Hematopoietic multipotent progenitor cell (in vitro differentiated cells): ENCODE measurements around the gene ZNF547. TPM values are rescaled to one million over a fixed set of nuclear protein-coding genes. Genes with fewer than 3 reads are reported as not detected.
A peak's percentile ranks its signal among the peaks of the same experiment; 100 is the strongest.

Experiments used
- DNase-seq, 3 donors: peaks; one replicate each; pipeline ENCODE4 v3.0.0-alpha.2; 2011 to 2015; ENCODE audit warnings: low read depth in 2 of 3, low spot score in 2 of 3
- total RNA-seq: library from RNA; depleted of rRNA; stranded (reverse); fragments of >200 nt; gene quantifications from one replicate; pipeline ENCODE4 v1.2.3, GENCODE V29; 2012

Gene ZNF547
- total RNA-seq: 1.6 TPM

DNA sequence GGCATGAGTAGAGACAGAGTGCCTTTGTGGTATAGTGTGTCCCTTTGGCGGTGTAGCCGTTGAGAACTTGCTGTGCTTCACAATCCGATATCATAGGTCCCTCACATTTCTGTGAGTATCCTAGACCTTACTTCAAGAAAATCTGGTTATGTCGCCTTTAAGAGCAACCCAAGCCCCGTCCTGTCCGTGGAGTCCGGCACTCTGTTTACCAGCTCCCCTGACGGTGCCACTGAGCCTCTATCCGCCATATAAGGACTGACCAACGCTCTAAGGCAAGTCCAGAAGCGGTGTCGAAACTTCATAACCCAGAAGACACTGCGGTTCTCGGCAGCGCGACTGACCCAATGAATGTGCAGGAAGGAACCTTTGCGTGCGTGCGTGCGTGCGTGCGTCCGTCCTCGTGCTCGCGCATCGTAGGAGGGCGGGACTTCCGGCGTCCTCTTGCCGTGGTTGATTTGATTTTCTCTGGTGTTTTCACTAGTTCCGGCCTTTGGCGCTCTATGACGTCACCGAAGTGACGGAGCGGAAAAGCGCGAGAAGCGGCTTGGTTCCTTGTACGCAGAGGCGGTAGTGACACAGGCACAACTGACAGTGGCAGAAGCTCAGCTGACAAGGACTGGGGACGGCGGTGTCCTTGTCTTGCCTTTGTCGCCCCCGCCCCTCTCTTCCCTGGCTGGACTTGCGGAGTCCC, at the start of gene ZNF547, which contains the start of gene TRAPPC2B:
ZNF547 (plus strand) TSS at position 555 of the 691 bp plus-strand sequence. CDS start 5,005 bp downstream, outside the sequence.
TRAPPC2B (plus strand) TSS at position 555 of the 691 bp plus-strand sequence. CDS start 1,283 bp downstream, outside the sequence.
- peak; percentile 96 to 100 (median 99) for DNase-seq

DNA sequence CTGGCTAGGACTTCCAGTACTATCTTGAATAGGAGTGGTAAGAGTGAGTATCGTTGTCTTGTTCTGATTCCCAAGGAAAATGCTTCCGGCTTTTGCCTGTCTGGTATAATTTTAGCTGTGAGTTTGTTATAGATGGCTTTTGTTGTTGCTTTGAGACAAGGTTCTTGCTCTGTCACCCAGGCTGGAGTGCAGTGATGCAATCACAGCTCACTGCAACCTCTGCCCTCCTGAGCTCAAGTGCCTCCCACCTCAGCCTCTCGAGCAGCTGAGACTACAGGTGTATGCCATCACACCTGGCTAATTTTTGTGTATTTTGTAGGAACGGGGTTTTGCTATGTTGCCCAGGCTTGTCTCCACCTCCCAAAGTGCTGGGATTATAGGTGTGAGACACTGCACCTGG, 49.2 kb upstream of the ZNF547 start:
- no peak for DNase-seq

DNA sequence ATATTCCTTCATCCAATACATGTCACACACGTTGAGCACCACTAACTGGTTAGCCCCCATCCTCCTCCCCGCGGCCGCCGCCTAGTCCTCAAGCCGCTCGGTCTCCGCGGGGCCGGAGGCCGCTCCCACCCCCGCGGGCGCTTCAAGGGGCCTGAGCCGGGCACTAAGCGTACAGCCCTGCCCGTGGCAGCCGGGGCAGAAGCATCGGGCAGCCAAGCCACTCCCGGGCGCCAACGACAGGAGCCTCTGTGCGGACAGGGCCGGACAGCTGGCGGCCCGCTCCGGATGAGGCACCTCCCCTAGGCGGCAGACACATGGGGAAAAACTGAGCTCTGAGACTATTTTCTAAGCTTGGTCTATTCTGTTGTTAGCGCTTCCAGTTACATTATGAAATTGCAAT, 45.8 kb upstream of the ZNF547 start:
- no peak for DNase-seq

DNA sequence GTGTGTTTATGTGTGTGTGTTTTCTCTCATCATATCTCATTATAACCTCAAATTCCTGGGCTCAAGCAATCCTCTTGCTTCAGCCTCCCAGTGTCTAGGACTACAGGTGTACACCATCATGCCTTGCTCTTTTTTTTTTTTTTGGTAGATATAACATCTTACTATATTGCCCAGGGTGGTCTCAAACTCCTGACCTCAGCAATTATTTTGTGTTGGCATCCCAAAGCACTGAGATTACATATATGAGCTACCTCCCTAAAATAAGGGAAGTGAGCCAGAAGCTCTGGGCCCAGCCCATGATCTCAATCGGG, 43.5 kb upstream of the ZNF547 start:
- no peak for DNase-seq

DNA sequence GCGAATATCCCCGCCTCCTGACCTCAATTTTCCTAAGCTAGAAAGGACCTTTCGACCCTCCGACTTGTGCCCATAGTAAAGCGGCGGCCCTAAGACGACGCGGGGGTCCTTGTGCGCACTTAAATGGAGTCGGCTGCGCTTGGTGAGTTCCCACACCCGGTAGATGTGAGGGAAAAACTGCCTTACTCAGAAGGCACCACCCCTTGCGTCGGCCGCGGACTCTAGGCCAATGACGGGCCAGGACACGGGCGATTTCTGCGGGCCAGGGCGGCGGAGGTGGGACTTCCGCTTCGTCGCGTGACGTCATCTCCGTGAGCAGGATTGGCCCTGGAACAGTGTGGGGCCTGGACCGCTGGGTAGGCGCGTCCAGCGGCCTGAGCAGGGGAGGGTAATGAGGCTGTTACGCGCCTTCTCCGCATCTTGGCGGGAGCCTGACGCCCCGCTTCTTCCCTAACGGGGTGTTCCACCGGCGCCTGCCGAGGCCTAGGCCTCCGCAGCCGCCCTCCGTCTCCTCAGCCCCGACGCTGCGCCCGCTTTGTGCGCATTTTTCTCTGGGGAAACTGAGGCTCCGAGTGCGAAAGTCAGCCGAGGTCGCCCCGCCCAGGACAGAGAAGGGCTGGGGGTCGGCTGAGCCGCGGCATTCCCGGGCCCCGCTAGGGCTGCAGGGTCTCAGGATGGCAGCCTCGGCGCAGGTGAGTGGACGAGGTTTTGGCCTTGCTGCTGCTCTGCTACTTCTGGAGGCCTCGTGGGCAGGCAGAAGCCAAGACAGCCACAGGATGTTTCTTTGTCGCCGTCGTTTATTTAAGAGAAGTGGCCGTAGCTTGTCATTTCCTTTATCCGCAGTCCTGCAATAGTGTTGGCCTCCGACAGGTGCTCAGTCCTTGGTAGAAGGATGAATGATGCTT, 42.9 kb upstream of the ZNF547 start, which contains the start of gene ZNF543:
ZNF543 (plus strand) TSS at position 293 of the 905 bp plus-strand sequence; CDS start at position 675, 382 bp downstream.
- peak; percentile 77 to 98 (median 95) for DNase-seq

DNA sequence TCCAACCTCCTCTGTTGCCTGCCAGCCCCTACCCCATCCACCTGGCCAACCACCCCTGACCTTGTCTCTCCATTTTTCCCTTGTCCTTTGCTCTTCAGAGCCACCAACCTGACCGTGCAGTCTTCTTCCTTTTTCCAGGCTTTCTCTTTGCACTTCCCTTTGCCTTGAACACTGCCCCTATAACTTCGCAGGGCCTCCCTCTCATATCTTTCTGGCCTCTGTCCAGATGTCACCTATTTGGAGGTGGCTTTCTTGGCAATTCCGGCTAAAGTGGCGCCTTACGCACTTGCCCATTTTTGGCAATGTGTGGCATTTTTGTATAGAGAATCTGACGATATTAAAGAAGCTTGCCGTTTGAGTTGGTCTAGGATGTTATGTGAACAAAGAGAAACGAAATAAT, 42.2 kb upstream of the ZNF547 start:
- no peak for DNase-seq

DNA sequence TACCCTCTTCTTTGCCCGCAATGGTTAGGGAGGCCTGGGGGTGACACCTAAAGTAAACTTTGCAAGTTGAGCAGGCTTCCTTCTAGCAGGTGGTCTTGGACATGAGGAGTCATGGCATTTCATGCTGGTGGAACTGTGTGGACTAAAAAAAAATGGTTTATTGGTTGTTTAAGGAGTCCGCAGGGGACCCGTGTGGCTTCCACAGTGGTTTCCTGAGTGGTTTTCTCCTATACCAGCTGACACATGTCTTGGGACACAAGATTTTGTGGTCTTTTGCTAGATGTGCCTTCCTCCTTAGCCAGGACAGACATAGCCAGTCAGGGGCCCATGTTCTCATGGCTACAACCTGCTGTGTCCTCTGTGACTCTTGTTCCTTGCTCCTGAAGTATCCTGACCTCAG, 41.6 kb upstream of the ZNF547 start:
- peak in 2 of 3 donors; percentile 17 to 18 for DNase-seq

DNA sequence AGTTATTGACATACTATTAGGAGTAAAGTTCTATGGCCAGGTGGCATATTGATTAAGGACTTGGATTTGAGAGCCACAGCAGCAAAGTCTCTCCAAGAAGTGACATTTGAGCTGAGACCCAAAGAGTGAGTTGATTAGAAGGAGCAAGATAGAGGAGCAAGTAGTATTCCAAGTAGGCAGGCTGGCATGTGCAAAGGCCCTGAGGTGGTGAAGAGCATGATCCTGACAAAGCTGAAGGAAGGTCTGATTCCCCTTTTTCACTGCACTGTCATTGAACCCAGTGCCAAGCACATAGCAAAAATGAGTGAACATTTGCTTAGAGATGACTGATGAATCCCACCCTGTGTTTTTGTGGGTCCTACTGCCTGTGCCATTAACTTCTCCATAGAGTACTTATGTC, 38.4 kb upstream of the ZNF547 start:
- no peak for DNase-seq

DNA sequence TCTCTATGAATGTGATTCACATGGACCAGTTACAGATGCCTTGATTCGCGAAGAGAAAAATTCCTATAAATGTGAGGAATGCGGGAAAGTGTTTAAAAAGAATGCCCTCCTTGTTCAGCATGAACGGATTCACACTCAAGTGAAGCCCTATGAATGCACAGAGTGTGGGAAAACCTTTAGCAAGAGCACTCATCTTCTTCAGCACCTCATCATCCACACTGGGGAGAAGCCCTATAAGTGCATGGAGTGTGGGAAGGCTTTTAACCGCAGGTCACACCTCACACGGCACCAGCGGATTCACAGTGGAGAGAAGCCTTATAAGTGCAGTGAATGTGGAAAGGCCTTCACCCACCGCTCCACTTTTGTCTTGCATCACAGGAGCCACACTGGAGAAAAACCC, 35.4 kb upstream of the ZNF547 start:
- no peak for DNase-seq

DNA sequence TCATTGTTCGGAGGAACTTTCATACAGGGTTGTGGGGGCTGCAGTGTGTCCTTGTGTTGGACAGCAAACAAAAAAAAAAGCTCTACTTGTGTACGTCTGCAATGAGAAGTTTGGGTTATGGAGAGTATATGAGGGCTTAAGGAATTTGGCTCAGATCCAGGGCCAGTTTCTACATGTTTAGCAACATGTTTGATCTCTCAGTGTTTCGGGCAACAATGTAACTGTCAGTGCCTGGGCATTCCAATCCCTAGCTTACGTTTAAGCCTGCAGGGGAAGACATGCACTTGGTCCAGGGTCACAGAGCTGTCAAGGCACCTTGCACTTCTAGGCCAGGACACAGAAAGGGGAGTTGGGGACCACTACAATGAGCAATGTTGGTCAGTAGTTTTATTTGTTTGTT, 29.2 kb upstream of the ZNF547 start:
- no peak for DNase-seq

DNA sequence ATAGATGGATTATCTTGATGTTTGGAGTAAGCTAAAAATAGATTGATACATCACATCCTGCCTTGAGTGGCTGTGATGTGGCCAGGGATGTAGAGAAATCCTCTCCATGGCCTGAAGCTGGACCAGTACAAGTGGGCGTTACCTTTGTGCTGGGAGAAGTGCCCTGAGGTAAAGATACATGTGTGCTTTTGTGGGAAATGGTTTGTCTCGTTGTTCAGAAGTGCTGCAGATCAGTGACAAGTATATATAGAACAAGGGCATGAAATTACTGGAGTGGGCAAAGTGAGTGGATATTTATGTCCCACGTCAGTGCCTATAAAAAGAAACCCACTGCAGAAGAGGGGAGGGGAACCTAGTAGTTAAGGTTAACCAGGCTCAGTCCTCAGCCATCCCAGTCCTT, 24.5 kb upstream of the ZNF547 start:
- no peak for DNase-seq

DNA sequence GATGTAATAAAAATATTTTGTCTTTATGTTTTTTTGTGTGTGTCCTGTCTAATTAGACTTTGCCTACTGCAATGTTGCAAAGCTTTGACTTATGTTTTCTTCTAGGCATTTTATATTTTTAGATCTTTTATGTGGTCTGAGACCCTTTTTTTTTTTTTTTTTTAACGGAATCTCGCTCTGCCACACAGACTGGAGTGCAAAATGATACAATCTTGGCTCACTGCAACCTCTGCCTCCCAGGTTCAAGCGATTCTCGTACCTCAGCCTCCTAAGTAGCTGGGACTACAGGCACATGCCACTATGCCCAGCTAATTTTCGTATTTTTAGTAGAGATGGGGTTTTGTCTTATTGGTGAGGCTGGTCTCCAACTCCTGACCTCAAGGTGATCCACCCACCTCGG, 20.8 kb upstream of the ZNF547 start:
- no peak for DNase-seq

DNA sequence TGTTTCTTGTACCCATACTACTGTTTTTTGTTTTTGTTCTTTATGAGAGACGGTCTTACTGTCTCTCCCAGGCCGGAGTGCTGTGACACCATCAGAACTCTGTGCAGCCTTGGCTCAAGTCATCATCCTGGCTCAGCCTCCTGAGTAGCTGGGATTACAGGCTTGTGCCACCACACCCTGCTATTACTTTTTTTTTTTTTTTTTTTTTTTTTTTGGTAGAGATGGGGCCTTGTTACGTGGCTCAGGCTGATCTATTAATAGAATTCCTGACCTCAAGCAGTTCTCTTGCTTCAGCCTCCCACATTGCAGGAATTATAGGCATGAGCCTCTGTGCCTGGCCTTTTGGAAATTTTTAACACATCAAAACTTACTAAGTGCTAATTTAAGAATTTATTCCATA, 15.2 kb upstream of the ZNF547 start:
- DNase-seq: no peak

DNA sequence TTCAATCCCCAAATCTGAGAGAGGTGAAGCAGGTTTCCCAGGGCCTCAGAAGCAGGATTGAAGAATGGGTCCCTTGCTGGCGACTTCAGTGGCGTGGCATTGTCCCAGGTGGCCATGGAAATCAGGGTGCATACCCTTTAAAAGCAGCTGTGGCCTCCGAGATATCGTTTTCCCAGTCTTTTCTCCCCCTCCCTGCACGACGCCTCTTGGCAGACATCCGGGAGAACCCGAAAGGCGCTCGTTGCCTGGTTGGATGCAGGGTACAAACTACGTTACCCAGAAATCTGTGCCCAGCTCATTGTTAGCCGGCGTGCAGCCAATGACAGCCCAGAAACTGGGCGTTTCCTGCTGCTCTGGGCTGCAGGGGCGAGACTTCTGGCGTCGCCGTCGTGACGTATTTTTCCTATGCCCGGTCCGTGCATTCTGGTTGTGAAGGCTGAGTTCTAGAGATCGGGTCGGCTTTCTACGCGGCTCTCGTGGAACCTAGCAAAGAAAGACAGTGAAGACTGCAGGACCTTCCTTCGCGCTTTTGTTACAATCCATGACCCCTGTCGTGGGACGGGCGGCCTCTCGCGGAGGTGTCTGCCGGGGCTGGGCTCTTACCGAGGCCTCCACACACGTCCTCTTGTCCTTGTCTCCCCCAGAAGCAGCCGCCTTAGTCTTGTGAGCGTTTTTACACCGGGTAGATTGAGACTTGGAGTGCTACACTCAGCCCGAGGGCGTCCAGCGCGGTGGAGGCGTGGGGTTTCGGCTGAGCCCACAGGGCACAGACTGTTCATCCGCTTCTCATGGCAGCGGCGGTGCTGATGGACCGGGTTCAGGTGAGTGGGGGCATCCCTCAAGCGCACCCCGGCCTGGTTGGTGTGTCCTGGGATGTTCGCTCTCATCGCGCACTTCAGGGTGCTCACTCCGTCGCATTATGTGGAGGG, 12.2 kb upstream of the ZNF547 start, which contains the start of gene ZNF304:
ZNF304 (plus strand) TSS at position 395 of the 929 bp plus-strand sequence; CDS start at position 789, 394 bp downstream.
- peak; percentile 50 to 92 (median 92) for DNase-seq

DNA sequence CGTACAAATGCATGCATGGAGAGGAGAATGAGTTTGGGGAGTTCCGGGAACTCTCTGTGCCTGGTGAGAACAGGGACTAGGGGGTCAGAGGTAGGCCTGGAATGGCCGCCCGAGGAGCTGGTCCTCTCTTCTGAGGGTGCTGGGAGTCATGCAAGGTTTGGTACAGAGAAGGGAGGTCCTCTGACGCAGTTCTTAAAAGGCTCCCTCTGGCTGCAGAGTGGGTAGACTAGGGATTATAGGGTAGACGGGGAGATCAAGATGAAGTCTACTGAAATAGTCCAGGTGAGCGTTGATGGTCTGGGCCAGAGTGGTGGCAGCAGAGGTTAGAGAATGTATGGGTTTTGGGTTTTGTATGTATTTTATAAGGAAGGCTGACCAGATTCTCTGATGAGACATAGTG, 11.5 kb upstream of the ZNF547 start:
- DNase-seq: peak in 1 of 3 donors; percentile 5

DNA sequence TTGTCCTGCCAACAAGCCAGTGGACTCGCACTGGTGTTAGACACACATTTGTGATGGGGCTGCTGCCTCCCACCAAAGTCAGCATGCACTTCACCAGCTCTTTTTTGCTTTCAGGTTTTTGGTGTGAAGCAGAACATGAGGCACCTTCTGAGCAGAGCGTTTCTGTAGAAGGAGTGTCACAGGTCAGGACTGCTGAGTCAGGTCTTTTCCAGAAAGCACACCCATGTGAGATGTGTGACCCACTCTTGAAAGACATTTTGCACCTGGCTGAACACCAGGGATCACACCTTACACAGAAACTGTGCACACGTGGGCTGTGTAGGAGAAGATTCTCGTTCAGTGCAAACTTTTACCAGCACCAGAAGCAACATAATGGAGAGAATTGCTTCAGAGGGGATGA, 7.4 kb upstream of the ZNF547 start:
- DNase-seq: no peak

DNA sequence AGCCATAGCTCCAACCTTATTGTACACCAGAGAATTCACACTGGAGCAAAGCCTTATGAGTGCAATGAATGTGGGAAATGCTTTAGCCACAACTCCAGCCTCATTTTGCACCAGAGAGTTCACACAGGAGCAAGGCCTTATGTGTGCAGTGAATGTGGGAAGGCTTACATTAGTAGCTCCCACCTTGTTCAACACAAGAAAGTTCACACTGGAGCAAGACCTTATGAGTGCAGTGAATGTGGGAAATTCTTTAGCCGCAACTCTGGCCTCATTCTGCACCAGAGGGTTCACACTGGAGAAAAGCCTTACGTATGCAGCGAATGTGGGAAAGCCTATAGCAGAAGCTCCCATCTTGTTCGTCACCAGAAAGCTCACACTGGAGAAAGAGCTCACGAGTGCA, 5.9 kb upstream of the ZNF547 start:
- DNase-seq: no peak

DNA sequence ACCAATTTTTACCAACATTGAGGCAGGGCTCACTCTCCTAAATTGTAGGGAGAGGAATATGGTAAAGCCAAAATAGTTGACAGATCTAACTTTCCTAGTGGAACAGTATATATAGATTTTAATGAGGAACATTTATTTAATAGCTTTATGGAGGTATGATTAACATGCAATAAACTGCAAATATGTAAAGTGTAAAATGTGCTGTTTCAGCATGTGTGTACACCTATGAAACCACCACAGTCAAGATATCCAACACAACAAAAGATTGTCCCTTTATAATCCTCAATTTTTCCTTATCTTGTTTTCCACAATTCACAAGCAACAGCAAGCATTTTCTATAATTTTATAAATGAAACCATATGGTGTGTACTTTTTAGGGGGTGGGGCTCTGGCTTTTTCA, 4.1 kb upstream of the ZNF547 start:
- no peak for DNase-seq

DNA sequence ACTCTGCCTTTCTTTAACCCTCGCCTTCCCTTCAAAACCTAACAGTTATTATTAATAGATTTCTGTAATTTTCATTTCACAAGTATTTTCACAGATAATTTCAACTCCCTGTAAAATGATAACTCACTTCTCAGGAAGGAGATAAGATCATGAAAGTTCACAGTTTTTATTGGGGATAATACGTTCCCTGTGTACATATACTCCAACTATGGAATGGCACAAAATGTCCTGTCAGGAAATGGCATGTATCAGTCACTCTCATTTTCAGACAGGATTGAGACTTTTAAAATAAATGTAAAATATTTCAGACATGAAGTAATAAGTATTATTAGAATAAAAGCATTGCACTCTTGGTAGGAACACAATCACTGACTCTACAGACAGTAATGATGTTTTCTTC, 932 bp upstream of the ZNF547 start:
- DNase-seq: no peak

DNA sequence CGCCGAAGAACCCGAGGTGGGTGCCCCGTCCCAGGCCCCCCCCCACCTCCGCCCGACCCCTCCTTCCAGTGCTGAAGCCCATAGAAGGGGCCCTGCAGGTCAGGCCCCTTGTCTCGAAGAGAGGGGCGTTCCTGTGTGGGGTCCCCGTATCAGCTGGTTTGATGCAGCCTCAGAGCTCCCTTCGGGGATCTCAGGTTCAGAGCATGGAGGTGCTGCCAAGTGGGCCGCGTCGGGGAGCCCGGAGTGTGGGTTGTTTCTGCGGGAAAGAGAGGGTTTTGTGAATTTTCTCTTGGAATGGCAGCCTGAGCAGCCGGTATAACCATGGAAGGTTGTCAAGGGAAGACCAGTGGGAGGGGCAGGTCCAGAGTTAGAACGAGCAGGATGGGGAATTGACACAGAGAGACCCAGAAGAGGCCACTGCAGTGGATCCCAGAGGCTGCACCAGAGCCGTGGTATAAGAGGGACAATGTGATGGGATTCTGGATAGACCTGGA, 384 bp downstream of the ZNF547 start:
- no peak for DNase-seq
